GM12878 (cell line): ENCODE results near the gene CSNK1G1. TPM values are rescaled to one million over a fixed set of nuclear protein-coding genes. Genes with fewer than 3 reads are reported as not detected.

Source experiments
- ATAC-seq: fragments of 200-7000 bp; cut with Tn5 transposase; 3 replicates; pipeline ENCODE4 v1.9.1; 2020; ENCODE audit warnings: mild to moderate bottlenecking, moderate library complexity
- BruUV-seq: library from RNA; stranded (reverse); fragments of 400-500 nt; replicated peaks from 2 replicates; lab custom pipeline; 2021; lab: Mats Ljungman, UMichigan
- CTCF ChIA-PET: fragments of 300-600 bp; sonication (Branson Sonifier 250); formaldehyde crosslinking; extraction: SDS; loops from one replicate; lab custom pipeline; 2021; ENCODE audit warnings: inconsistent platforms; lab: Yijun Ruan, JAX
- POLR2A ChIA-PET: fragments of 350-600 bp; formaldehyde crosslinking; extraction: SDS; loops from one replicate; lab custom pipeline; 2021; ENCODE audit warnings: inconsistent platforms; lab: Charles Lee
- RAD21 ChIA-PET: fragments of 300-600 bp; sonication (Branson Sonifier 250); formaldehyde crosslinking; loops from one replicate; lab custom pipeline; 2023; ENCODE audit warnings: antibody characterized with exemption; ENCODE audit not compliant: unreplicated experiment; lab: Charles Lee
- SMC1A ChIA-PET: fragments of 300-600 bp; sonication (Branson Sonifier 250); formaldehyde crosslinking; loops from one replicate; lab custom pipeline; 2023; ENCODE audit not compliant: unreplicated experiment, uncharacterized antibody; lab: Charles Lee
- DNase-seq: peaks from one replicate; pipeline ENCODE4 v3.0.0-alpha.2; 2011; ENCODE audit warnings: low read depth, low spot score
- FAIRE-seq: peaks from 3 replicates; lab custom pipeline; 2011; peaks lifted over from hg19 to GRCh38; lab: Jason Lieb, UNC
- H2AFZ ChIP-seq: 2 replicates; pipeline ENCODE4 v1.6.0; 2011; ENCODE audit warnings: low read depth, low read length, control low read depth; ENCODE audit not compliant: control insufficient read depth
- H3K27ac ChIP-seq: 2 replicates; pipeline ENCODE4 v1.5.1; 2011; ENCODE audit warnings: control low read depth; ENCODE audit not compliant: control insufficient read depth, insufficient read depth
- H3K27me3 ChIP-seq, 2 experiments: replicated peaks in 1 of 2; 2 replicates each; pipeline versions ENCODE4 v1.6.0 to v1.6.1; 2011; ENCODE audit warnings: low read length in 1 of 2; ENCODE audit not compliant: control insufficient read depth in 2 of 2, insufficient read depth in 2 of 2
- H3K36me3 ChIP-seq, 2 experiments: 2 replicates each; pipeline ENCODE4 v1.5.1; 2011; ENCODE audit warnings: low read length in 1 of 2; ENCODE audit not compliant: control insufficient read depth in 2 of 2, insufficient read depth in 2 of 2
- H3K4me1 ChIP-seq: 2 replicates; pipeline ENCODE4 v1.6.1; 2011; ENCODE audit warnings: mild to moderate bottlenecking, low read length, moderate library complexity, mixed read lengths; ENCODE audit not compliant: control insufficient read depth, insufficient read depth
- H3K4me2 ChIP-seq: 2 replicates; pipeline ENCODE4 v1.6.0; 2011; ENCODE audit warnings: control low read depth; ENCODE audit not compliant: control insufficient read depth, insufficient read depth
- H3K4me3 ChIP-seq: fragments of 200-600 bp; sonication (generic); 2 replicates; pipeline ENCODE4 v1.5.1; 2016
- H3K79me2 ChIP-seq: 2 replicates; pipeline ENCODE4 v1.6.0; 2011; ENCODE audit warnings: low read length; ENCODE audit not compliant: control insufficient read depth, insufficient read depth
- H3K9ac ChIP-seq: 2 replicates; pipeline ENCODE4 v1.8.0; 2011; ENCODE audit warnings: low read length, control low read depth, mixed read lengths; ENCODE audit not compliant: control insufficient read depth, insufficient read depth
- H3K9me3 ChIP-seq: replicated peaks from 3 replicates; pipeline ENCODE4 v1.5.1; 2011; ENCODE audit warnings: mild to moderate bottlenecking, low read length; ENCODE audit not compliant: control insufficient read depth, insufficient read depth
- H4K20me1 ChIP-seq: 2 replicates; pipeline ENCODE4 v1.6.0; 2011; ENCODE audit not compliant: control insufficient read depth, insufficient read depth
- BCL3 ChIP-seq: IDR thresholded peaks from 2 replicates; pipeline ENCODE4 v1.6.1; 2011; ENCODE audit warnings: borderline replicate concordance, low read depth, mild to moderate bottlenecking, moderate library complexity, low read length; ENCODE audit not compliant: insufficient read depth, poor library complexity, severe bottlenecking
- BCLAF1 ChIP-seq: fragments of 450-650 bp; IDR thresholded peaks from 2 replicates; pipeline ENCODE4 v1.6.1; 2017; ENCODE audit warnings: antibody characterized with exemption, mild to moderate bottlenecking, moderate library complexity
- CEBPB ChIP-seq, 2 experiments: fragments of 150-350 bp in 1 of 2; IDR thresholded peaks; 2 replicates each; pipeline ENCODE4 v1.6.1; 2012 to 2014; ENCODE audit warnings: low read depth in 2 of 2, low read length in 2 of 2, borderline replicate concordance in 1 of 2, inconsistent platforms in 1 of 2
- EP300 ChIP-seq, 2 experiments: fragments of 150-350 bp in 1 of 2; IDR thresholded peaks; 2 replicates each; pipeline ENCODE4 v1.6.1; 2011 to 2012; ENCODE audit warnings: low read depth in 2 of 2, low read length in 2 of 2, borderline replicate concordance in 1 of 2, improper control_type of control experiment in 1 of 2, inconsistent platforms in 1 of 2; ENCODE audit not compliant: control insufficient read depth in 1 of 2
- HCFC1 ChIP-seq: fragments of 150-350 bp; IDR thresholded peaks from 2 replicates; pipeline ENCODE4 v1.6.1; 2014; ENCODE audit warnings: low read length
- MLLT1 ChIP-seq: fragments of 450-650 bp; IDR thresholded peaks from 2 replicates; pipeline ENCODE4 v1.6.1; 2016; ENCODE audit warnings: mild to moderate bottlenecking
- NBN ChIP-seq: fragments of 450-650 bp; IDR thresholded peaks from 2 replicates; pipeline ENCODE4 v1.6.1; 2016
- NFXL1 ChIP-seq: fragments of 450-650 bp; IDR thresholded peaks from 2 replicates; pipeline ENCODE4 v1.6.1; 2017; ENCODE audit warnings: antibody characterized with exemption, mild to moderate bottlenecking, borderline replicate concordance
- RBBP5 ChIP-seq: fragments of 200-600 bp; sonication (generic); conservative IDR thresholded peaks from 2 replicates; pipeline ENCODE4 v1.6.1; 2016
- RCOR1 ChIP-seq: conservative IDR thresholded peaks from 2 replicates; pipeline ENCODE4 v1.6.1; 2012; ENCODE audit warnings: low read depth, low read length, improper control_type of control experiment
- RELB ChIP-seq: fragments of 450-650 bp; IDR thresholded peaks from 2 replicates; pipeline ENCODE4 v1.6.1; 2017; ENCODE audit warnings: low read depth, mild to moderate bottlenecking, moderate library complexity
- TARDBP ChIP-seq: IDR thresholded peaks from 2 replicates; pipeline ENCODE4 v1.6.1; 2016; ENCODE audit warnings: borderline replicate concordance
- TCF3 ChIP-seq: IDR thresholded peaks from 2 replicates; pipeline ENCODE4 v1.6.1; 2012; ENCODE audit warnings: low read depth, mild to moderate bottlenecking, low read length, borderline replicate concordance; ENCODE audit not compliant: insufficient read depth
- ZBTB33 ChIP-seq: fragments of 450-650 bp; IDR thresholded peaks from 2 replicates; pipeline ENCODE4 v1.6.1; 2017; ENCODE audit warnings: mild to moderate bottlenecking
- WGBS: methylation state at CpG from one replicate; pipeline ENCODE4 v1.1.6; 2016; ENCODE audit warnings: low lambda C conversion rate; ENCODE audit not compliant: insufficient replicate concordance, insufficient coverage; ENCODE audit errors: missing lambda C conversion rate; 5-methylcytosine and 5-hydroxymethylcytosine counted together
- in situ Hi-C: fragments of 300-500 bp; cut with MboI; formaldehyde crosslinking; loops from 9 replicates; pipeline ENCODE4 v1.14.3; 2018; ENCODE audit warnings: mixed read lengths
- intact Hi-C: fragments of 100-400 bp; cut with micrococcal nuclease; formaldehyde crosslinking; loops from one replicate; pipeline ENCODE4 v1.14.2; 2022; ENCODE audit not compliant: unreplicated experiment
- polyA plus RNA-seq, 11 experiments: library from polyadenylated mRNA; depleted of rRNA in 4 of 11; unstranded in 6 of 11; stranded (reverse) in 5 of 11; fragments of >200 nt; fragmentation: Nextera tagmentation in 4 of 11; fragmentation: Illumina TruSeq in 1 of 11; extraction: Ambion mirVana in 4 of 11; extraction: Trizol in 1 of 11; gene quantifications; 1 replicate in 1 of 11; 2 replicates in 10 of 11; pipeline versions ENCODE4 v1.2.1 to v1.2.3, GENCODE V29; 2011 to 2016; ENCODE audit warnings: inconsistent platforms in 2 of 11, missing spikeins in 2 of 11, low read depth in 1 of 11
- total RNA-seq, 4 experiments: library from RNA; depleted of rRNA in 3 of 4; stranded (reverse); fragments of >200 nt in 3 of 4; fragmentation: Illumina TruSeq in 1 of 4; extraction: Trizol in 1 of 4; gene quantifications; 2 replicates each; pipeline versions ENCODE4 v1.2.1 to v1.2.3, GENCODE V29; 2013 to 2021

CSNK1G1 gene
- total and polyA plus RNA-seq, 10 of the 15 experiments (the other 5 are each of a cell fraction or from before 2014, with no cell fraction given) = 6.1 to 23.4 (median 15.3) TPM

GRCh38 chr15:64146041-64146440 lies 209.9 kb downstream of the CSNK1G1 start:
- no peak overlapping the region for H2AFZ ChIP-seq
- H3K27me3 ChIP-seq = no peaks in the 10 kb centered on the region
- H3K27ac ChIP-seq = peak overlapping the region; percentile 92
- ATAC-seq = no peak
- intact Hi-C loops = no loop called here
- H3K4me2 ChIP-seq = no peak overlapping the region
- WGBS = 98% methylated on average over 6 of the region's 6 CpGs
- no peaks in the 10 kb centered on the region for H3K79me2 ChIP-seq
- no peak overlapping the region for H3K9ac ChIP-seq
- FAIRE-seq = no peak
- ChIA-PET SMC1A (interaction anchor here (1.1 to 1.7 kb wide), 3 partner anchors 14 to 227 kb away, joined by 3 to 4 read pairs (median 3); no protein-coding TSS in a partner anchor), RAD21 (interaction anchor here (1.2 to 3.2 kb wide), 3 partner anchors 8 to 53 kb away, joined by 4 to 29 read pairs (median 15); partner anchors contain the start of genes CIAO2A and SNX1), POLR2A (interaction anchor here (0.8 to 3.0 kb wide), 6 partner anchors 12 to 56 kb away, joined by 3 to 17 read pairs (median 7); partner anchors contain the start of genes CIAO2A and SNX1), CTCF (interaction anchor here (0.7 to 5.3 kb wide), 7 partner anchors 9 to 80 kb away, joined by 4 to 98 read pairs (median 6); partner anchors contain the start of genes CIAO2A and PPIB)
- no peak for DNase-seq
- BruUV-seq = no TSS peak
- in situ Hi-C loops = no loop called here
- peaks cover 52% of the 10 kb centered on the region for H3K4me1 ChIP-seq
- no peak overlapping the region for H3K4me3 ChIP-seq
- no peaks in the 10 kb centered on the region for H3K9me3 ChIP-seq
- no peaks in the 10 kb centered on the region for H4K20me1 ChIP-seq
- H3K36me3 ChIP-seq = peaks cover 5 to 11% of the 10 kb centered on the region in 2 experiments
- TF ChIP-seq RCOR1 = no peak
- TF ChIP-seq NBN = no peak
- TF ChIP-seq TCF3 = no peak
- no peak for TF ChIP-seq EP300 (IDR thresholded peaks at IDR 0.05; ENCODE audit: borderline replicate concordance in 1 of 2, control insufficient read depth in 1 of 2, low read depth in 2 of 2, low read length in 2 of 2)
- no peak for TF ChIP-seq BCLAF1
- no peak for TF ChIP-seq MLLT1
- no peak for TF ChIP-seq HCFC1
- no peak for TF ChIP-seq CEBPB (IDR thresholded peaks at IDR 0.05; ENCODE audit: borderline replicate concordance in 1 of 2, low read depth in 2 of 2, low read length in 2 of 2)
- TF ChIP-seq RELB = no peak
- TF ChIP-seq RBBP5 = no peak
- TF ChIP-seq TARDBP = no peak
- TF ChIP-seq ZBTB33 = no peak
- TF ChIP-seq BCL3 = no peak
- no peak for TF ChIP-seq NFXL1
